Measurements from ENCODE around the gene PDE4B.
A peak's percentile ranks its signal among the peaks of the same experiment; 100 is the strongest.

PDE4B gene

GRCh38 chr1:66372522-66373101 is 579.9 kb downstream of the PDE4B start:
- no peak for DNase-seq

DNA sequence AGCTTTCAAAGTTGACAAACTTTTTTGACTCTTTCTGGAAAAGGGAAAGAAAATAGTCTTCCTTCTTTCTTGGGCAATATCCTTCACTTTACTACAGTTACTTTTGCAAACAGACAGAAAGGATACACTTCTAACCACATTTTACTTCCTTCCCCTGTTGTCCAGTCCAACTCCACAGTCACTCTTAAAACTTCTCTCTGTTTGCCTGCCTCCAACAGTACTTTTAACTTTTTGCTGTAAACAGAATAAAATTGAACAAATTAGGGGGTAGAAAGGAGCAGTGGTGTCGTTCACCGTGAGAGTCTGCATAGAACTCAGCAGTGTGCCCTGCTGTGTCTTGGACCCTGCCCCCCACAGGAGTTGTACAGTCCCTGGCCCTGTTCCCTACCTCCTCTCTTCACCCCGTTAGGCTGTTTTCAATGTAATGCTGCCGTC is 580.5 kb downstream of the PDE4B start:
- DNase-seq: no peak

DNA sequence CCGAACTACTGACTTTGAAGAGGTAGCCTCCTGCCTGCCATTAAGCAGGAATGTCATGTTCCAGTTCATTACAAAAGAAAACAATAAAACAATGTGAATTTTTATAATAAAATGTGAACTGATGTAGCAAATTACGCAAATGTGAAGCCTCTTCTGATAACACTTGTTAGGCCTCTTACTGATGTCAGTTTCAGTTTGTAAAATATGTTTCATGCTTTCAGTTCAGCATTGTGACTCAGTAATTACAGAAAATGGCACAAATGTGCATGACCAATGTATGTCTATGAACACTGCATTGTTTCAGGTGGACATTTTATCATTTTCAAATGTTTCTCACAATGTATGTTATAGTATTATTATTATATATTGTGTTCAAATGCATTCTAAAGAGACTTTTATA is 581.5 kb downstream of the PDE4B start:
- DNase-seq: no peak

DNA sequence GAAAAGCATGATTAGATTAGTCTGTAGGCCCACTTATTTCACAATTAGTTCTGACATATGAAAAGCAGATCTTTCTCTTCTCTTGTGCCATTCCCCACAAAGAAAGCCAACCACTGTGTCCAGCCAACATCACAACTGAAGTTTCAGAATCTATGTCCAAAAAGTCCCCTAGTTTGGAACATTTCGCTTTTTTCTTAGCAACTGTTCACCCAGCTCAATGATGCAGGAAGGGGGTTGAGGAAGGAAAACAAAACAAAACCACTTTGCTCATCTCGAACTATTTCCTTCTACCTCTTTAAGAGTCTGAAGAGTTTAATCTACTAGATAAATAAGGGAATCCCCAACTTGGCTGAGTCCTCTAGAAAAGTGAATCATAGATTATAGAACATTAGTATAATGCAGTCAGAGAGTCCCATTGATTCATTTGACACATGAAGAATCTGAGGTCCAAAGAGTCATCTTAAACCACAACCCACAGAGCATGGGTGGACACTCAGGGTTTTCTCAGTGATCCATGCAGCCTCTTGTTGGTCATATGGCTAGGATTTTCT is 581.9 kb downstream of the PDE4B start:
- DNase-seq: peak in 1 of 2 donors; percentile 54

GRCh38 chr1:66375125-66375524 is 582.4 kb downstream of the PDE4B start:
- DNase-seq: no peak

GRCh38 chr1:66380452-66381212 is 587.9 kb downstream of the PDE4B start:
- no peak for DNase-seq

DNA sequence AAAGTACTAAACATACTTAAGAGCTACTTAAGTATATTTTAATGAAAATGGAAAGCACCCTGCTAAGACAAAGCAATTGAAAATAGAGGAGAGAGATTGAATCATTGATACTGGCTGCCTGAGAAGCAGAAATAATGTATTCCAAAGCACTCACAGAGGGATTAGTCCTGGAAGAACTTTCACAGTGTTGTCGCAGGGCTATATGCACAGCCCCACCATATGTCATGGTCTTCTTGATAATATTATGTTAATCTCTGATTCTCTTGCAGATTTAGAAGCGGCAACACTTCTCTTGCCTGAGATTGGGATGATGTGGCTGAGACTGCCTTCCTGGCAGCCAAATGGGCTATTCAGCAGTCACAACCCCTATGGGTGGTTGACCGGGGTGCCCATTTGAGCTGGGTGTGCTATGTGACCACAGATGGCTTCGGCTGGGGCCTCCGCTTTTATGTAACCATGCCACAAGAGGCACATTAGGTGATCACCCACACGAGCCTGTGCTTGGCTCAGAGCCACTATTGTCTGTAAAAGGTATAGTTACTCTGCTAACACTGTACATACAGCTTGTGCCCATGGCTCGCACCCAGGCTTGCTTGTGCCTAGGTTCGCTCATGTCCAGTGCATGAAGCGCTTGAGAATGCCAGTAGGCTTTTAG is 589.1 kb downstream of the PDE4B start:
- DNase-seq: no peak

DNA sequence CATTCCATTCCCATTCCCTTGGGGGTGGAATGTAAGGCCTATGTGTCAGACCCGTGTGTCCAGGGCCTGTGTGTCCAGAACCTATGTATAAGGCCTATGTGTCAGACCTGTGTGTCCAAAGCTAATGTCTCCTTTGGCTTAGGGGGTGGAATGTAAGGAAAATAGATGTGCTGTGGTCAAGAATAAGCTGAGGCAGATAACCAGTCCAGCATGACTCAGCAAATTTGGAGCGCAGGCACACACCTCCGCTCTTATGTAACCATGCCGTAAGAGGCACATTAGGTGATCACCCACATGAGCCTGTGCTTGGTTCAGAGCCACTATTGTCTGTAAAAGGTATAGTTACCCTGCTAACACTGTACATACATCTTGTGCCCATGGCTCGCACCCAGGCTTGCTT is 590.5 kb downstream of the PDE4B start:
- DNase-seq: no peak

DNA sequence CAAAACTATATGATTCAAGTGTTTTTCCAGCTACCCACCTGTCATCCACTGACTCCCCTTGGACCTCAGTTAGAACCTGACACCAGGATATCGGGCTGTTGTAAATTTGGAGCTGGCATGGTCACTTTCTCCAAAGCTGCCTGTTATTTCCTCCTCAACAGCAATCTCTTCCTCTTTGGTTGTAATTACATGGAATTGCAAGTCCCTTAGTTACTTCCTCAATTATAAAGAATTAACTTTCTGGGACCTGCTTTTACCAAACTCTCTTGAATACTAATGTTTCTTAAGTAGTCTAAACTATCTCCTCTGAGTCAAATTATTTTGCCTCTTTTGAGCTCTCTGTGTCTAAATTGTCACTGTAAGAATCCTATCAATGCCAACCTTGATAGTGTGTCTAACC is 590.9 kb downstream of the PDE4B start:
- DNase-seq: no peak

GRCh38 chr1:66384258-66384921 is 591.7 kb downstream of the PDE4B start:
- no peak for DNase-seq

GRCh38 chr1:66386712-66387111 is 594.0 kb downstream of the PDE4B start:
- DNase-seq: no peak

DNA sequence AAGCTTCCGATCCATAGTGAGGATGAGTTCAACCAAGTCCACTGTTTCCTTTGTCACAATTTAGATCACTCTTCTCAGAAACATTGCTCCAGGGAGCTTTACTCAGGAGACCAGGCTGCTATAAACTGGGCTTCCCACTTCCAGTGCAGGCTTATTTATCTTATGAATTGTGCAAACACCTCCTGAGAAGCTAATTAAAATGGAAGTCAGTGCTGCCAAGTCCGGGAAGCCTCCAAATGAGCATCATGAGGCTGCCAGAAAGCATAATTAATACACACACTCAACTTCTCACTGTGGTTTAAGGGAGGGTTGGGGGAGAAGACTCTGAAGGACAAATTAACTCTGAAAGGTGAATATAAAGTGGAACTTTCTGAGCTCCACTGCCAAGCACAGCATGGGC is 596.2 kb downstream of the PDE4B start:
- DNase-seq: peak in 1 of 2 donors; percentile 50

GRCh38 chr1:66393586-66394287 is 601.0 kb downstream of the PDE4B start:
- DNase-seq: no peak

DNA sequence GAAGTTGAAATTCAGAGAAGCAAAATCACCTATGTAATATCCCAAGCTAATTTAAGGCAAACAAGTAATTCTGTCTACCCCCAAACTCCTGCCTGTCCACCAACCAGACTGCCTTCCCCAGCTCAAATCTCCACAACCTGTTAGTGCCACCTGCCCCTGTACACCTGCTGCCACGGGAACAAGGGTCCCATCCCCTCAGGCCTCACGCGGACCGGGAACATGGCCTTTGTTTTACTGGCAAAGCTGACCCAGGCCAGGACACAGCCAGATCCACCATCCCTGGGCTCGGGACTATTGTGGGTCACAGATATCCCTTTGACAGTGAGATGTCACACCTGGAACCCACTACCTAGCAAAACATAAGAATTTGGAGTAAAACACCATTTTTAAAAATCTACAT is 601.9 kb downstream of the PDE4B start:
- DNase-seq: no peak

DNA sequence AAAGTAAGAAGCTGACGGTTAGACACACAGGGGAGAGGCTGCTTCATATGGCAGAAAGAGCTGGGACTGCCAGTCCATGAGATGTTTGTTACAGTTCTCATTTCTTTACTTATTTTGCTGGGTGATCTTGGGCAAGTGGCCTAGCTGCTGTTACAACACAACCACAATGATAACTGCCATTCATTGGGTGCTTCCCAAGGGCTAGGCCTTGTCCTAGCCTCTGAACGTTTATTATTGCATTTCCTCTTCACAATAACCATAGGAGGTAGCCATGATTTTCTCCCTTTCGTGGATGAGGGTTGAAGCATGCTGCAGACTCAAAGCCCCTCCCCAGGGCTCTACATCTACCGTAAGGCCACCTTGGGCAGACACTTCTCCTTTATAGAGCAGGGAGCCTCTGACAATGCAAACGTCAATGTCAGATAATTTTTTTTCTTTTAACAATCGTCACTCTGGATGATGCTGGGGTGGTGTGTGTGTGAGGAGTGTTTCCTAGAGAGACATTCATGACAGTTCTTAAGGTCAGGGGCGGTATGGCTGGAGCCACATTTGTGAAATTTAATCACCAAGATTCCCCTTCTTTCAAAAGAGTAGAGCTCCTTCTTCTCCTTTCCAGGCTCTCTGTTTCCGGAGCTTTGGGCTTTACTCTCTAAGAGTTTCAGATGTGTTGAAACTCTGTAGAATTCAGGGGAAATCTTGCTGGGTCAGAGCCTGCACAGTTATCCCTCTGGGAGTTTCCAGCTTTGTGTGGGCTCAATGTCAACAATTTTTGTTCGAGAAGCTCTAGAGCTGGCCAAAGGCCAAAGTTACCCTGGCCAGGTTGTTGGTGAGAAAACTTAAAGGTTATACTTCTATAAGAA is 602.7 kb downstream of the PDE4B start:
- no peak for DNase-seq

- no peak for DNase-seq
Measured at GRCh38 chr1:66396212-66396890, 603.7 kb downstream of the PDE4B start.

- no peak for DNase-seq
Measured at GRCh38 chr1:66397192-66397591, 604.5 kb downstream of the PDE4B start.

DNA sequence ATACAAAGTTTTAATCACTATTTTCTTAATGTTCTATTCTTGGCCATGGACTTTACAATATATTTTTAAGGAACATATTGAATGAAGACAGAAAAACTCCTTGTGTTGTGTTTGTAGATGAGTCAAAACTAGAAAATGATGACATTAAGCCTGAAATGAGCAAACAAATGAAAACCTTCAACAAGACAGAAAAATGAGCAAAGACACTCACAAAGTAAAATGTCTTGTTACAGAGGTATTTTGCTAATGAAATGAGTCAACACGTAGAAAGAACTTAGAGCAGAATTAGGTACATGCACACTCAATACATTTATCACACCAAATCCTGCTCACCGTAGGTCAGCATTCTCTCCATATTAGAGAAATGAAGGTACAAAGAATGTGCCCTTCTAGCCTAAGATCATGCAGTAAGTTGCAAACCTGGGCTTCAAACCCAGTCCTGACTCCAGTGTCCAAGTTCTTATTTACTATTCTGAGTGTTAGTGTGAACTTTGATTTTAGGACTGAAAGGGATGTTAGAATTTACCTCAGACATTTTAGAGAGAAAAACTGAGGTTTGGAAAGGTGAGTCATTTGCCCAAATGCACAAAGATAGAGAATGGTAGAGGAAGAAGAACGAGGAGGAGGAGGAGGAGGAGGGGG is 607.3 kb downstream of the PDE4B start:
- no peak for DNase-seq

- no peak for DNase-seq
Measured at GRCh38 chr1:66400660-66401059, 608.0 kb downstream of the PDE4B start.

DNA sequence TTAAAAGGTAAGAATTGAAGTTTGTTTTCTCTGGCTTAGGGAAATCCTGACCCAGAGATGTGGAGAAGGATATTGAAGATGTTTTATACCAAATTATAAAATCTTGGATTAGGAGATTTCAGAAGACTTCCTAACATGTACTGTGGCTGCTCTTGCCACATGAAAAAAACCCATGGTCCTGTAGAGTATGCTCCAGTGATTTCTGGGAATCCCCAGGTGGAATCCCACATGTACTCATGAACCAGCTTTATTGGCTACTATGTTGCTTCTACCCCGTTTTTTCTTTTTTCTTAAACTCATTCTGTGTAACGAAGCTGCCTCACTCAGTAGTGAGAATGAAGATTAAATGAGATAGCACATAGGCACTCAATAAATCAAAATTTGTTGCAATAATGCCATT is 608.5 kb downstream of the PDE4B start:
- no peak for DNase-seq

DNA sequence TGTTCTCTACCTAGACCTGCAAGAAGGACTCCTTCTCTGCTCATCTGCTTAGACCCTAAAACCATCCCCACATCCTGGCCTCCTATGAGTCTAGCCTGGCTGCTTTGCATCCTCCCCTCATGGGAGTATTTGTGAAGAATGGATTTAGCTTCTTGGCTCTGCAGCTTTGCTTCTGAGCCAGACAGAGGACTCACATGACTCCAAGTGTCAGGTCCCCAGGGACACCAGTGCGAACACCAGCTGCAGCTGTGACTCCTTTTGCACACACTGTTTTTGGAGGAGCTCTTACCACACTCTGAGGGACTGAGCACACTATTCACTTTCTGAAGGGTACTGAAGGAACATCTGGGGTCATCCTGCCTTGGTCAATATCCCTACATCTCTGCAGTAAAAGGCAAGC is 609.5 kb downstream of the PDE4B start:
- no peak for DNase-seq
